Measurements from ENCODE around the gene SLC25A42.

DNA sequence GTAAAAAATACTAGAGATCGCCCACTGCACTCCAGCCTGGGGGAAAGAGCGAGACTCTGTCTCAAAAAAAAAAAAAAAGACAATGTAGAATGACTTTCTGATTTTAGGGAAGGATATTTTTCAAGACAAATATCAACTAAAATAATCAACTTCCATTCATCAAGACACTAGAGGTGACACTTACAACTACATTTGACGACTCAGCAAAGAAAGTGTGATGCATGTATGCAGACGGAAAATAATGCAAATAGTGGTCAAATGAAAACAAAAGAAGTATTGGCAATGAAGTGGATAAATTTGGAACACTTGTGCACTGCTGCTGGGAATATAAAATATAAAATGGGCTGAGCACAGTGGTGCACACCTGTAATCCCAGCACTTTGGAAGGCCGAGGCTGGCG lies 62.3 kb downstream of the SLC25A42 start:
- TF ChIP-seq EZH2 (IDR thresholded peaks at IDR 0.05; ENCODE audit: insufficient read depth, poor library complexity, severe bottlenecking) = no peak
- no peak for TF ChIP-seq EZH2phosphoT487 (IDR thresholded peaks at IDR 0.05; ENCODE audit: insufficient read depth, low read depth)

Data from GM23248 (cell line).